SK-N-SH treated with all-trans-retinoic acid at 6 μM for 48 hours (cell line): ENCODE data around the gene POLH.
"Not testable (repeated sequence)": the region's sequence is repeated elsewhere in the genome, so short reads cannot be mapped to it uniquely, and the experiment has no call there.

Experiments
- ATAC-seq: fragments of 200-7000 bp; cut with Tn5 transposase; 3 replicates; pipeline ENCODE4 v1.9.1; 2020; ENCODE audit warnings: mild to moderate bottlenecking, moderate library complexity
- CREB5 ChIP-seq: fragments of 250-450 bp; sonication (Bioruptor Pico); IDR thresholded peaks from 2 replicates; pipeline ENCODE4 v1.5.1; 2020; ENCODE audit warnings: low read depth, mild to moderate bottlenecking, moderate library complexity
- ESRRG ChIP-seq: fragments of 250-450 bp; sonication (Bioruptor Pico); IDR thresholded peaks from 2 replicates; pipeline ENCODE4 v1.6.1; 2021; ENCODE audit warnings: mild to moderate bottlenecking
- SNAI2 ChIP-seq: fragments of 250-450 bp; sonication (Bioruptor Pico); IDR thresholded peaks from 2 replicates; pipeline ENCODE4 v1.5.0; 2020; ENCODE audit warnings: mild to moderate bottlenecking, moderate library complexity
- ZC3H10 ChIP-seq: fragments of 250-450 bp; sonication (Bioruptor Pico); IDR thresholded peaks from 2 replicates; pipeline ENCODE4 v1.5.1; 2021; ENCODE audit warnings: mild to moderate bottlenecking, moderate library complexity
- ZFP30 ChIP-seq: fragments of 450-650 bp; formaldehyde crosslinking; IDR thresholded peaks from 2 replicates; pipeline ENCODE4 v1.5.0; 2022; ENCODE audit warnings: mild to moderate bottlenecking, moderate library complexity

Gene POLH

GRCh38 chr6:43658161-43658560 lies 82.2 kb downstream of the POLH start:
- no peak for ATAC-seq
- TF ChIP-seq ZFP30 (CRISPR knock-in tag), result no peak
- no peak for TF ChIP-seq ZC3H10 (CRISPR knock-in tag)
- TF ChIP-seq ESRRG (CRISPR knock-in tag), result no peak
- TF ChIP-seq CREB5 (CRISPR knock-in tag), result no peak
- no peak for TF ChIP-seq SNAI2 (CRISPR knock-in tag)

GRCh38 chr6:43662948-43663347 lies 87.0 kb downstream of the POLH start:
- not testable (repeated sequence) for ATAC-seq
